ENCODE results near the gene RNF212.
"Not testable (repeated sequence)": the region's sequence is repeated elsewhere in the genome, so short reads cannot be mapped to it uniquely, and the experiment has no call there.

The RNF212 gene

GRCh38 chr4:1133033-1133432 lies 19.7 kb upstream of the RNF212 start:
- H3K27me3 Mint-ChIP-seq (ENCODE audit: low read depth) = peaks cover 18% of the 10 kb centered on the region
- no peaks in the 10 kb centered on the region for H3K36me3 Mint-ChIP-seq (ENCODE audit: low read depth)

GRCh38 chr4:1130316-1131186 lies 17.2 kb upstream of the RNF212 start:
- peaks cover 2% of the 10 kb centered on the region for H3K4me1 Mint-ChIP-seq (ENCODE audit: low read depth)
- H3K27ac Mint-ChIP-seq = no peak overlapping the region
- no peak overlapping the region for H3K4me3 Mint-ChIP-seq
- peaks cover 33% of the 10 kb centered on the region for H3K27me3 Mint-ChIP-seq (ENCODE audit: low read depth)
- no peaks in the 10 kb centered on the region for H3K36me3 Mint-ChIP-seq (ENCODE audit: low read depth)
- no peaks in the 10 kb centered on the region for H3K9me3 Mint-ChIP-seq

More at GRCh38 chr4:1133033-1133432, 19.7 kb upstream of the RNF212 start:
- Mint-ChIP-seq H3K9me3 (no peaks in the 10 kb centered on the region), H3K4me3 (no peak overlapping the region), H3K27ac (no peak overlapping the region), H3K4me1 (ENCODE audit: low read depth) (peaks cover 15% of the 10 kb centered on the region)

GRCh38 chr4:1126506-1126905 lies 13.1 kb upstream of the RNF212 start:
- no peaks in the 10 kb centered on the region for H3K36me3 Mint-ChIP-seq (ENCODE audit: low read depth)
- H3K4me1 Mint-ChIP-seq (ENCODE audit: low read depth) = peaks cover 2% of the 10 kb centered on the region
- H3K9me3 Mint-ChIP-seq = no peaks in the 10 kb centered on the region
- peaks cover 44% of the 10 kb centered on the region for H3K27me3 Mint-ChIP-seq (ENCODE audit: low read depth)
- no peak overlapping the region for H3K27ac Mint-ChIP-seq
- no peak overlapping the region for H3K4me3 Mint-ChIP-seq

- H3K36me3 Mint-ChIP-seq (ENCODE audit: low read depth); H3K9me3 Mint-ChIP-seq; H3K4me3 Mint-ChIP-seq; H3K4me1 Mint-ChIP-seq (ENCODE audit: low read depth); H3K27ac Mint-ChIP-seq: not testable (repeated sequence)
- H3K27me3 Mint-ChIP-seq (ENCODE audit: low read depth) = peaks cover 47% of the 10 kb centered on the region
Measured at GRCh38 chr4:1125466-1125865, 12.1 kb upstream of the RNF212 start.

- Mint-ChIP-seq H3K36me3 (ENCODE audit: low read depth) (no peaks in the 10 kb centered on the region), H3K27ac (no peak overlapping the region), H3K9me3 (no peaks in the 10 kb centered on the region), H3K4me3 (no peak overlapping the region), H3K4me1 (ENCODE audit: low read depth) (no peaks in the 10 kb centered on the region), H3K27me3 (ENCODE audit: low read depth) (peaks cover 47% of the 10 kb centered on the region)
Measured at GRCh38 chr4:1124818-1125217, 11.5 kb upstream of the RNF212 start.

- no peak overlapping the region for H3K4me3 Mint-ChIP-seq
- H3K9me3 Mint-ChIP-seq = no peaks in the 10 kb centered on the region
- no peaks in the 10 kb centered on the region for H3K36me3 Mint-ChIP-seq (ENCODE audit: low read depth)
- no peak overlapping the region for H3K27ac Mint-ChIP-seq
- no peaks in the 10 kb centered on the region for H3K4me1 Mint-ChIP-seq (ENCODE audit: low read depth)
- H3K27me3 Mint-ChIP-seq (ENCODE audit: low read depth) = peaks cover 48% of the 10 kb centered on the region
Measured at GRCh38 chr4:1122505-1122904, 9.1 kb upstream of the RNF212 start.

- Mint-ChIP-seq H3K27ac (no peak overlapping the region), H3K36me3 (ENCODE audit: low read depth) (no peaks in the 10 kb centered on the region), H3K4me3 (no peak overlapping the region), H3K27me3 (ENCODE audit: low read depth) (peaks cover 50% of the 10 kb centered on the region), H3K4me1 (ENCODE audit: low read depth) (no peaks in the 10 kb centered on the region), H3K9me3 (no peaks in the 10 kb centered on the region)
Measured at GRCh38 chr4:1116838-1117237, 3.5 kb upstream of the RNF212 start.

GRCh38 chr4:1115528-1116293 lies 2.3 kb upstream of the RNF212 start:
- Mint-ChIP-seq H3K4me1 (ENCODE audit: low read depth) (no peaks in the 10 kb centered on the region), H3K27me3 (ENCODE audit: low read depth) (peaks cover 50% of the 10 kb centered on the region), H3K27ac (no peak overlapping the region), H3K36me3 (ENCODE audit: low read depth) (no peaks in the 10 kb centered on the region), H3K9me3 (no peaks in the 10 kb centered on the region), H3K4me3 (no peak overlapping the region)

- H3K9me3 Mint-ChIP-seq = no peaks in the 10 kb centered on the region
Measured at GRCh38 chr4:1112821-1113182, 562 bp downstream of the RNF212 start.

GRCh38 chr4:1112174-1112820 lies 1.1 kb downstream of the RNF212 start:
- H3K27ac Mint-ChIP-seq = no peak overlapping the region

More at GRCh38 chr4:1112821-1113182, 562 bp downstream of the RNF212 start:
- Mint-ChIP-seq H3K27ac (no peak overlapping the region), H3K4me3 (no peak overlapping the region), H3K4me1 (ENCODE audit: low read depth) (no peaks in the 10 kb centered on the region), H3K36me3 (ENCODE audit: low read depth) (no peaks in the 10 kb centered on the region), H3K27me3 (ENCODE audit: low read depth) (peaks cover 37% of the 10 kb centered on the region)

GRCh38 chr4:1111259-1111809 lies 2.0 kb downstream of the RNF212 start:
- Mint-ChIP-seq H3K4me1 (ENCODE audit: low read depth) (no peaks in the 10 kb centered on the region), H3K27ac (no peak overlapping the region), H3K27me3 (ENCODE audit: low read depth) (peaks cover 24% of the 10 kb centered on the region), H3K4me3 (no peak overlapping the region), H3K9me3 (no peaks in the 10 kb centered on the region), H3K36me3 (ENCODE audit: low read depth) (no peaks in the 10 kb centered on the region)

More at GRCh38 chr4:1112174-1112820, 1.1 kb downstream of the RNF212 start:
- peaks cover 32% of the 10 kb centered on the region for H3K27me3 Mint-ChIP-seq (ENCODE audit: low read depth)
- no peaks in the 10 kb centered on the region for H3K4me1 Mint-ChIP-seq (ENCODE audit: low read depth)
- no peaks in the 10 kb centered on the region for H3K36me3 Mint-ChIP-seq (ENCODE audit: low read depth)
- H3K9me3 Mint-ChIP-seq = no peaks in the 10 kb centered on the region
- peak overlapping the region; percentile 15 for H3K4me3 Mint-ChIP-seq

- Mint-ChIP-seq H3K36me3 (ENCODE audit: low read depth) (no peaks in the 10 kb centered on the region), H3K27ac (no peak overlapping the region), H3K4me3 (no peak overlapping the region), H3K4me1 (ENCODE audit: low read depth) (no peaks in the 10 kb centered on the region), H3K27me3 (ENCODE audit: low read depth) (peaks cover 18% of the 10 kb centered on the region), H3K9me3 (no peaks in the 10 kb centered on the region)
Measured at GRCh38 chr4:1109898-1110506, 3.4 kb downstream of the RNF212 start.

GRCh38 chr4:1109333-1109732 lies 4.0 kb downstream of the RNF212 start:
- no peaks in the 10 kb centered on the region for H3K9me3 Mint-ChIP-seq
- H3K4me3 Mint-ChIP-seq = no peak overlapping the region
- H3K27me3 Mint-ChIP-seq (ENCODE audit: low read depth) = peaks cover 18% of the 10 kb centered on the region
- H3K36me3 Mint-ChIP-seq (ENCODE audit: low read depth) = no peaks in the 10 kb centered on the region
- H3K4me1 Mint-ChIP-seq (ENCODE audit: low read depth) = no peaks in the 10 kb centered on the region
- H3K27ac Mint-ChIP-seq = no peak overlapping the region

- Mint-ChIP-seq H3K27me3 (ENCODE audit: low read depth) (peaks cover 8% of the 10 kb centered on the region), H3K36me3 (ENCODE audit: low read depth) (no peaks in the 10 kb centered on the region), H3K27ac (no peak overlapping the region), H3K4me3 (no peak overlapping the region), H3K9me3 (no peaks in the 10 kb centered on the region), H3K4me1 (ENCODE audit: low read depth) (no peaks in the 10 kb centered on the region)
Measured at GRCh38 chr4:1105662-1106061, 7.7 kb downstream of the RNF212 start.
